ENCODE results near the gene CDO1. TPM values are rescaled to one million over a fixed set of nuclear protein-coding genes. Genes with fewer than 3 reads are reported as not detected.

Gene CDO1
- total RNA-seq, 2 donors from 2014 or later, result 20.0 to 29.8 TPM

DNA sequence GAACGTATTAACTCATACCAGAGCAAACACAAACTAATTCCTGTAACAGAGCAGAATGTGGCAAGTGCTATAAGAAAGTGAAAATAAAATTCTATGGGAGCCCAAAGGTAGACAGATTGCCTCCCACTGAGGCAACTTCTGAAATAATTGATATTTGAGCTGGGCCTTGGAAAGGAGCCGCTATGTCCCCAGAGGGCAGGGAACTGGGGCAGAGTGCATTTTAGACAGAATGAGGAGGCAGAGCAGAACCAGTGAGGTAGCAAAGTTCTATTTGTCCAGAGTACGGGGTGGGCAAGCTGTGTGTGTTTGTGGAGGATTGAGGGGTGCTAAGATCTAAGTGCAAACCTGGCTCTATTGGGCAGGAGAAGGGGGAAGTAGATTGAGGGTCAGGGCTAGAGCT, 19.8 kb downstream of the CDO1 start:
- DNase-seq (ENCODE audit: low spot score), result no peak
- 86% methylated on average over 3 of the region's 3 CpGs for WGBS
- intact Hi-C loops (cut with DNase I), result no loop called here

DNA sequence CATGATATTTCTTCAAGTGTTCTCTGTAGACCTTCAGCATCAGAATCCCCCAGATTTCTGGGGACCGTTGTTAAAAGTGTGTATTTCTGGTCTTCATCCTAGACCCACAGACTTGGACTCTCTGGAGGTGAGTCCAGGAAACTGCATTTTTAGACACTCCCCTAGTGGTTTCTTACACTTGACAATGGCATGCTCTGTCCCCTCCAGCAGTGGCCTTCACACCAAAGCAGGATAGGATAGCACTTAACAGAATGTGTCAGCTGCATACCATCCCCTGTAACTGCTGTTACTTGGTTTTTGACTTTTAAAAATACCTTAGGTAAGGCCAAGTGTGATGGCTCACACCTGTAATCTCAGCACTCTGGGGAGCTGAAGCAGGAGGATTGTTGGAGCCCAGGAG, 20.8 kb downstream of the CDO1 start:
- Histone ChIP-seq H3K4me3 (no peak overlapping the region), H3K4me1 (replicated peaks) (no peaks in the 10 kb centered on the region), H3K36me3 (no peaks in the 10 kb centered on the region), H3K9me3 (no peaks in the 10 kb centered on the region), H3K27me3 (replicated peaks; ENCODE audit: insufficient read depth) (no peaks in the 10 kb centered on the region), H3K27ac (no peak overlapping the region)
- 100% methylated on average over 1 of the region's 1 CpG for WGBS
- intact Hi-C loops (cut with DNase I), result no loop called here
- no peak for DNase-seq (ENCODE audit: low spot score)
- TF ChIP-seq POLR2A (IDR thresholded peaks at IDR 0.05), result no peak
- no peak for TF ChIP-seq POLR2AphosphoS5 (IDR thresholded peaks at IDR 0.05)
- TF ChIP-seq, protein P1, sequence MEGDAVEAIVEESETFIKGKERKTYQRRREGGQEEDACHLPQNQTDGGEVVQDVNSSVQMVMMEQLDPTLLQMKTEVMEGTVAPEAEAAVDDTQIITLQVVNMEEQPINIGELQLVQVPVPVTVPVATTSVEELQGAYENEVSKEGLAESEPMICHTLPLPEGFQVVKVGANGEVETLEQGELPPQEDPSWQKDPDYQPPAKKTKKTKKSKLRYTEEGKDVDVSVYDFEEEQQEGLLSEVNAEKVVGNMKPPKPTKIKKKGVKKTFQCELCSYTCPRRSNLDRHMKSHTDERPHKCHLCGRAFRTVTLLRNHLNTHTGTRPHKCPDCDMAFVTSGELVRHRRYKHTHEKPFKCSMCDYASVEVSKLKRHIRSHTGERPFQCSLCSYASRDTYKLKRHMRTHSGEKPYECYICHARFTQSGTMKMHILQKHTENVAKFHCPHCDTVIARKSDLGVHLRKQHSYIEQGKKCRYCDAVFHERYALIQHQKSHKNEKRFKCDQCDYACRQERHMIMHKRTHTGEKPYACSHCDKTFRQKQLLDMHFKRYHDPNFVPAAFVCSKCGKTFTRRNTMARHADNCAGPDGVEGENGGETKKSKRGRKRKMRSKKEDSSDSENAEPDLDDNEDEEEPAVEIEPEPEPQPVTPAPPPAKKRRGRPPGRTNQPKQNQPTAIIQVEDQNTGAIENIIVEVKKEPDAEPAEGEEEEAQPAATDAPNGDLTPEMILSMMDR (IDR thresholded peaks at IDR 0.05), result no peak

More for the DNA sequence above, 19.8 kb downstream of the CDO1 start:
- H3K27ac ChIP-seq, result no peak overlapping the region
- no peaks in the 10 kb centered on the region for H3K9me3 ChIP-seq
- H3K4me1 ChIP-seq (replicated peaks), result no peaks in the 10 kb centered on the region
- H3K36me3 ChIP-seq, result no peaks in the 10 kb centered on the region
- no peaks in the 10 kb centered on the region for H3K27me3 ChIP-seq (replicated peaks; ENCODE audit: insufficient read depth)
- no peak for TF ChIP-seq POLR2A (IDR thresholded peaks at IDR 0.05)
- TF ChIP-seq, protein P1 (IDR thresholded peaks at IDR 0.05), result no peak
- H3K4me3 ChIP-seq, result no peak overlapping the region

DNA sequence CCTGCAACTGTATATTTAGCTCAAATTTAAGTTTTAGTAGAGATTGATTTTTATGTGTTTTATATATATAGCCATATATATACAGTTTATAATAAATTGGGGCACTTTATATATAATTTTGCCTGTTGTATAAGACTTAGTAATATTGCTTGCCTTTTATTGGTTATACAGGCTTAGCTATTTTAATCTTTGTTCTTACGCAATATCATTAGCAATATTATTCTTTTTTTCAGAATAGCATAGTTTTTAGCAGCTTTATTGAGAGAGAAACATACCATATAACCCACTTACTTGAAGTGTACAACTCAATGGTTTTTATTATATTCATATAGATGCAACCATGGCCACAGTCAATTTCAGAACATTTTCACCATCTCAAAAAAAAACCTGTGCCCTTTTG, 28.0 kb downstream of the CDO1 start:
- TF ChIP-seq, protein P1 (IDR thresholded peaks at IDR 0.05), result no peak
- TF ChIP-seq POLR2A (IDR thresholded peaks at IDR 0.05) (no peak), POLR2AphosphoS5 (IDR thresholded peaks at IDR 0.05) (no peak)
- no peak for DNase-seq (ENCODE audit: low spot score)
- Histone ChIP-seq H3K4me1 (replicated peaks) (no peaks in the 10 kb centered on the region), H3K36me3 (no peaks in the 10 kb centered on the region), H3K27ac (no peak overlapping the region), H3K9me3 (no peaks in the 10 kb centered on the region), H3K4me3 (no peak overlapping the region), H3K27me3 (replicated peaks; ENCODE audit: insufficient read depth) (no peaks in the 10 kb centered on the region)
- 96% methylated on average over 1 of the region's 1 CpG for WGBS
- intact Hi-C loops (cut with DNase I), result no loop called here

DNA sequence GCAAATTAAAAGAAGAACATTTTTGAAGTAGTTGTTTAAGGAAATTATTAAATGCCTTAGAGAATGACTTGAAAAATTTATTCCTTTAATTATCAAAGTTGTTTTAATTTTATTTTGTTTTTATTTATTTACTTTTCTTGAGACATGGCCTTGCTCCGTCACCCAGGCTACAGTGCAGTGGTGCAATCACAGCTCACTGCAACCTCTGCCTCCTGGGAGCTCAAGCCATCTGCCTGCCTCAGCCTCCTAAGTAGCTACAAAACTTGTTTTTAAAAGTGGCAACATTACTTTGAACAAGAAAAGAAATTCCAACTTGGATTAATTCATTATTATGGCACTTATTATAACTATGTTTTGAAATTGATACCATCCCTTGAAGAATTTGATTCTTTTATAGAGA, 29.0 kb downstream of the CDO1 start:
- Histone ChIP-seq H3K4me3 (no peak overlapping the region), H3K36me3 (no peaks in the 10 kb centered on the region), H3K9me3 (no peaks in the 10 kb centered on the region), H3K27me3 (replicated peaks; ENCODE audit: insufficient read depth) (no peaks in the 10 kb centered on the region), H3K27ac (no peak overlapping the region), H3K4me1 (replicated peaks) (no peaks in the 10 kb centered on the region)
- intact Hi-C loops (cut with DNase I), result no loop called here
- DNase-seq (ENCODE audit: low spot score), result no peak
- TF ChIP-seq POLR2A (IDR thresholded peaks at IDR 0.05) (no peak), POLR2AphosphoS5 (IDR thresholded peaks at IDR 0.05) (no peak)
- TF ChIP-seq, protein P1 (IDR thresholded peaks at IDR 0.05), result no peak
- 3% methylated on average over 1 of the region's 1 CpG for WGBS

DNA sequence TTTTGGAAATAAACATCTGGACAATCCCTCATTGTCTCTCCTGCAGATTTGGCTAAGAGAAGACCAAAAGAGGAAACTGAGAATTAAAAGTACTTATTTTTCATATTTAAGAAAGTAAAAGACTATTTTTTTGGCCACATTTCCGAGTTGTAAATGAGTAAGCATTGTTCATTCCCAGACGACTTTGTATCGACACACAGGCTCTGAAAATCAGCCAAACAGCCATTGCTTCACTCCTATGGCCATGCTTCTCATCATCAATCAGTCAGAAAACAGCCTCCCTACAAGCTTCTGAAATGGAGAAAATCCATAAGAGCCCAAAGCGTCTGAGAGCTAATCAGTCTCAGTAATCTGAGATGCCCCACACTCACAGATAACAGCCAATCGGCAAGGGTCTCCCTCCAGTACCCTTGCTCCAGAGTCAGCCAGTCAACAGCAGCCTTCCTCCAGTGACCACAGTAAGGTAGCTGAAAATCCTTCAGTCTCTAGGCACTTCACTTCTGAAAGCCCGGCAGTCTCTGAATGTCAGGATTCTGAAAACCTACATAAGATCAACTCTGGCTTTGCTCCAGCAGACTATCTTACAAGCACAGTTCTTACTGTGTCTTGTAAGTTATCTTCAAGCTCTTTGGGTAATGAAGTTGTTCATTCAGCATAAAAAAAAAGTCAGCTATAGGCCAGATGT, 30.9 kb downstream of the CDO1 start:
- TF ChIP-seq, protein P1 (IDR thresholded peaks at IDR 0.05), result no peak
- TF ChIP-seq POLR2A (IDR thresholded peaks at IDR 0.05) (no peak), POLR2AphosphoS5 (IDR thresholded peaks at IDR 0.05) (no peak)
- DNase-seq (ENCODE audit: low spot score), result no peak
- Histone ChIP-seq H3K27me3 (replicated peaks; ENCODE audit: insufficient read depth) (no peaks in the 10 kb centered on the region), H3K27ac (no peak overlapping the region), H3K4me3 (no peak overlapping the region), H3K4me1 (replicated peaks) (no peaks in the 10 kb centered on the region), H3K36me3 (no peaks in the 10 kb centered on the region), H3K9me3 (no peaks in the 10 kb centered on the region)
- 45% methylated on average over 6 of the region's 6 CpGs for WGBS
- intact Hi-C loops (cut with DNase I), result no loop called here
